ENCODE results near the gene IL31RA.

- TF ChIP-seq ESRRG (CRISPR knock-in tag; IDR thresholded peaks at IDR 0.05) = no peak
- TF ChIP-seq TCF4 (CRISPR knock-in tag; IDR thresholded peaks at IDR 0.05; ENCODE audit: borderline replicate concordance) = no peak
- TF ChIP-seq ZNF70 (CRISPR knock-in tag; IDR thresholded peaks at IDR 0.05) = no peak
- TF ChIP-seq, protein P1, sequence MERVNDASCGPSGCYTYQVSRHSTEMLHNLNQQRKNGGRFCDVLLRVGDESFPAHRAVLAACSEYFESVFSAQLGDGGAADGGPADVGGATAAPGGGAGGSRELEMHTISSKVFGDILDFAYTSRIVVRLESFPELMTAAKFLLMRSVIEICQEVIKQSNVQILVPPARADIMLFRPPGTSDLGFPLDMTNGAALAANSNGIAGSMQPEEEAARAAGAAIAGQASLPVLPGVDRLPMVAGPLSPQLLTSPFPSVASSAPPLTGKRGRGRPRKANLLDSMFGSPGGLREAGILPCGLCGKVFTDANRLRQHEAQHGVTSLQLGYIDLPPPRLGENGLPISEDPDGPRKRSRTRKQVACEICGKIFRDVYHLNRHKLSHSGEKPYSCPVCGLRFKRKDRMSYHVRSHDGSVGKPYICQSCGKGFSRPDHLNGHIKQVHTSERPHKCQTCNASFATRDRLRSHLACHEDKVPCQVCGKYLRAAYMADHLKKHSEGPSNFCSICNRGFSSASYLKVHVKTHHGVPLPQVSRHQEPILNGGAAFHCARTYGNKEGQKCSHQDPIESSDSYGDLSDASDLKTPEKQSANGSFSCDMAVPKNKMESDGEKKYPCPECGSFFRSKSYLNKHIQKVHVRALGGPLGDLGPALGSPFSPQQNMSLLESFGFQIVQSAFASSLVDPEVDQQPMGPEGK (CRISPR knock-in tag; IDR thresholded peaks at IDR 0.05; ENCODE audit: borderline replicate concordance) = no peak
- no peak for TF ChIP-seq ZNF565 (CRISPR knock-in tag; conservative IDR thresholded peaks at IDR 0.05; ENCODE audit: low read depth)
- TF ChIP-seq ZC3H10 (CRISPR knock-in tag; IDR thresholded peaks at IDR 0.05) = no peak
- no peak for TF ChIP-seq ISL1 (CRISPR knock-in tag; IDR thresholded peaks at IDR 0.05)
- TF ChIP-seq, protein P2, sequence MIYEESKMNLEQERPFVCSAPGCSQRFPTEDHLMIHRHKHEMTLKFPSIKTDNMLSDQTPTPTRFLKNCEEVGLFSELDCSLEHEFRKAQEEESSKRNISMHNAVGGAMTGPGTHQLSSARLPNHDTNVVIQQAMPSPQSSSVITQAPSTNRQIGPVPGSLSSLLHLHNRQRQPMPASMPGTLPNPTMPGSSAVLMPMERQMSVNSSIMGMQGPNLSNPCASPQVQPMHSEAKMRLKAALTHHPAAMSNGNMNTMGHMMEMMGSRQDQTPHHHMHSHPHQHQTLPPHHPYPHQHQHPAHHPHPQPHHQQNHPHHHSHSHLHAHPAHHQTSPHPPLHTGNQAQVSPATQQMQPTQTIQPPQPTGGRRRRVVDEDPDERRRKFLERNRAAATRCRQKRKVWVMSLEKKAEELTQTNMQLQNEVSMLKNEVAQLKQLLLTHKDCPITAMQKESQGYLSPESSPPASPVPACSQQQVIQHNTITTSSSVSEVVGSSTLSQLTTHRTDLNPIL (CRISPR knock-in tag; IDR thresholded peaks at IDR 0.05; ENCODE audit: low read depth) = no peak
- TF ChIP-seq ARNTL (CRISPR knock-in tag; IDR thresholded peaks at IDR 0.05; ENCODE audit: borderline replicate concordance, low read depth) = no peak
Measured at GRCh38 chr5:55903121-55903701, 52.1 kb downstream of the IL31RA start.
